Esophagus muscularis mucosa (tissue), 4 donors: ENCODE measurements around the gene KCND3.

Experiments
- EP300 ChIP-seq: sonication (generic); formaldehyde crosslinking; IDR thresholded peaks from one replicate; pipeline ENCODE4 v1.6.1; 2017; ENCODE audit warnings: antibody characterized with exemption
- POLR2A ChIP-seq: fragments of 450-650 bp; IDR thresholded peaks from one replicate; pipeline ENCODE4 v1.6.1; 2017; ENCODE audit warnings: antibody characterized with exemption, moderate library complexity, mild to moderate bottlenecking, low read depth
- TF ChIP-seq, protein P1 (sequence below), 3 experiments: fragments of 200-600 bp in 2 of 3; fragments of 450-650 bp in 1 of 3; sonication (generic) in 2 of 3; IDR thresholded peaks; one replicate each; pipeline ENCODE4 v1.5.1; 2017 to 2019; ENCODE audit warnings: antibody characterized with exemption in 3 of 3, mild to moderate bottlenecking in 2 of 3, moderate library complexity in 1 of 3

DNA sequence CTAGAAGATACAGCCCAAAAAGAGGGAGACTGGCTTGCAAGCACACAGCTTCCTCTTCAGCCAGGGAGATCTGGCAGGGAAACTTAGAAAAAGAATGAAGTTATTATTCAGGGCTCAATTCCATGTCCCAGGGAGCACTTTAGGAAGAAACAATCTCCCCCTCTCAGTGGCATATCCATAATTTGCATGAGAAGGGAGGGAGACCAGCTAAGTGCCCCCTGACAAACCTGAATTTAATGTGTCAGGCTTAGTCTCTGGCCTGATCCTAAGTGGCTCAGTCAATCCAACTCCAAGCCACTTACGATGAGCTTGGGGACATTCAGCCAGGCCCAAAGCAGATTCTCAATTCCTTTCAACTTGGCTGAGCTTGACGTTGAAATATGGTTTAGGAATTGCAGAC lies 17.7 kb upstream of the KCND3 start:
- TF ChIP-seq EP300 (no peak), POLR2A (no peak)
- TF ChIP-seq, protein P1, sequence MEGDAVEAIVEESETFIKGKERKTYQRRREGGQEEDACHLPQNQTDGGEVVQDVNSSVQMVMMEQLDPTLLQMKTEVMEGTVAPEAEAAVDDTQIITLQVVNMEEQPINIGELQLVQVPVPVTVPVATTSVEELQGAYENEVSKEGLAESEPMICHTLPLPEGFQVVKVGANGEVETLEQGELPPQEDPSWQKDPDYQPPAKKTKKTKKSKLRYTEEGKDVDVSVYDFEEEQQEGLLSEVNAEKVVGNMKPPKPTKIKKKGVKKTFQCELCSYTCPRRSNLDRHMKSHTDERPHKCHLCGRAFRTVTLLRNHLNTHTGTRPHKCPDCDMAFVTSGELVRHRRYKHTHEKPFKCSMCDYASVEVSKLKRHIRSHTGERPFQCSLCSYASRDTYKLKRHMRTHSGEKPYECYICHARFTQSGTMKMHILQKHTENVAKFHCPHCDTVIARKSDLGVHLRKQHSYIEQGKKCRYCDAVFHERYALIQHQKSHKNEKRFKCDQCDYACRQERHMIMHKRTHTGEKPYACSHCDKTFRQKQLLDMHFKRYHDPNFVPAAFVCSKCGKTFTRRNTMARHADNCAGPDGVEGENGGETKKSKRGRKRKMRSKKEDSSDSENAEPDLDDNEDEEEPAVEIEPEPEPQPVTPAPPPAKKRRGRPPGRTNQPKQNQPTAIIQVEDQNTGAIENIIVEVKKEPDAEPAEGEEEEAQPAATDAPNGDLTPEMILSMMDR (IDR thresholded peaks at IDR 0.05), result no peak
